ENCODE measurements around the gene RSPH9. TPM values are rescaled to one million over a fixed set of nuclear protein-coding genes. Genes with fewer than 3 reads are reported as not detected.
"Not testable (repeated sequence)": the region's sequence is repeated elsewhere in the genome, so short reads cannot be mapped to it uniquely, and the experiment has no call there.

The RSPH9 gene
- total RNA-seq, 1 donor from 2014 or later, result 6.2 TPM

GRCh38 chr6:43687079-43687436 is 42.2 kb downstream of the RSPH9 start:
- DNase-seq, result no peak

GRCh38 chr6:43687437-43688347 is 42.9 kb downstream of the RSPH9 start, which contains the start of gene MRPS18A:
Gene MRPS18A (minus strand): TSS chr6:43687791. CDS start chr6:43687779, 12 bp downstream.
- DNase-seq, result peak; percentile 81

GRCh38 chr6:43689421-43689820 is 44.6 kb downstream of the RSPH9 start:
- DNase-seq, result no peak

GRCh38 chr6:43695215-43695966 is 50.6 kb downstream of the RSPH9 start:
- DNase-seq, result no peak

GRCh38 chr6:43695967-43696291 is 51.1 kb downstream of the RSPH9 start:
- no peak for DNase-seq

- DNase-seq, result no peak
Observed at GRCh38 chr6:43697421-43697820, 52.6 kb downstream of the RSPH9 start.

GRCh38 chr6:43698584-43699349 is 53.9 kb downstream of the RSPH9 start:
- no peak for DNase-seq

- DNase-seq, result no peak
Observed at GRCh38 chr6:43699564-43700186, 54.8 kb downstream of the RSPH9 start.

- DNase-seq, result not testable (repeated sequence)
Observed at GRCh38 chr6:43700939-43701560, 56.2 kb downstream of the RSPH9 start.

GRCh38 chr6:43702171-43702533 is 57.3 kb downstream of the RSPH9 start:
- no peak for DNase-seq

GRCh38 chr6:43702534-43703440 is 58.0 kb downstream of the RSPH9 start:
- DNase-seq, result no peak

GRCh38 chr6:43703512-43704429 is 58.9 kb downstream of the RSPH9 start:
- DNase-seq, result no peak

GRCh38 chr6:43705996-43706395 is 61.2 kb downstream of the RSPH9 start:
- DNase-seq, result no peak

GRCh38 chr6:43706788-43707187 is 62.0 kb downstream of the RSPH9 start:
- DNase-seq, result no peak

- no peak for DNase-seq
Observed at GRCh38 chr6:43707269-43707668, 62.4 kb downstream of the RSPH9 start.

GRCh38 chr6:43707767-43708166 is 62.9 kb downstream of the RSPH9 start:
- no peak for DNase-seq

GRCh38 chr6:43708860-43709653 is 64.2 kb downstream of the RSPH9 start:
- no peak for DNase-seq

GRCh38 chr6:43709654-43710303 is 64.9 kb downstream of the RSPH9 start:
- DNase-seq, result no peak

Data from occipital lobe (tissue), 2 donors.